Stomach smooth muscle (tissue), 2 donors: ENCODE results near the gene TOX3.

Experiments
- H3K27ac ChIP-seq: one replicate; pipeline ENCODE4 v1.7.0; 2013; ENCODE audit warnings: mild to moderate bottlenecking, low read length, inconsistent platforms
- H3K27me3 ChIP-seq, 2 donors: one replicate each; pipeline ENCODE4 v1.7.0; 2013; ENCODE audit warnings: low read length in 2 of 2; ENCODE audit not compliant: insufficient read depth in 2 of 2, control insufficient read depth in 1 of 2
- H3K36me3 ChIP-seq, 2 donors: one replicate each; pipeline ENCODE4 v1.7.0; 2013; ENCODE audit warnings: low read length in 2 of 2; ENCODE audit not compliant: control insufficient read depth in 2 of 2, insufficient read depth in 2 of 2
- H3K4me1 ChIP-seq: one replicate; pipeline ENCODE4 v1.7.0; 2013; ENCODE audit warnings: low read length; ENCODE audit not compliant: control insufficient read depth, insufficient read depth
- H3K4me3 ChIP-seq, 2 donors: one replicate each; pipeline ENCODE4 v1.7.0; 2013; ENCODE audit warnings: low read length in 2 of 2
- H3K9ac ChIP-seq, 2 donors: one replicate each; pipeline ENCODE4 v1.7.0; 2013; ENCODE audit warnings: low read length in 2 of 2, mild to moderate bottlenecking in 1 of 2
- H3K9me3 ChIP-seq, 2 donors: one replicate each; pipeline ENCODE4 v1.7.0; 2013; ENCODE audit warnings: low read length in 2 of 2; ENCODE audit not compliant: control insufficient read depth in 2 of 2
- donor health status: healthy.
- donor health status: Pancreatic carcinoma.

The TOX3 gene

GRCh38 chr16:52451971-52452421 is 94.9 kb downstream of the TOX3 start:
- Histone ChIP-seq H3K4me1 (no peaks in the 10 kb centered on the region), H3K27me3 (no peaks in the 10 kb centered on the region), H3K9ac (no peak overlapping the region), H3K36me3 (no peaks in the 10 kb centered on the region), H3K9me3 (no peaks in the 10 kb centered on the region), H3K4me3 (no peak overlapping the region), H3K27ac (no peak overlapping the region)

GRCh38 chr16:52450916-52451315 is 96.0 kb downstream of the TOX3 start:
- Histone ChIP-seq H3K4me1 (no peaks in the 10 kb centered on the region), H3K27me3 (no peaks in the 10 kb centered on the region), H3K9me3 (no peaks in the 10 kb centered on the region), H3K36me3 (no peaks in the 10 kb centered on the region), H3K4me3 (no peak overlapping the region), H3K27ac (no peak overlapping the region), H3K9ac (no peak overlapping the region)

- Histone ChIP-seq H3K4me3 (no peak overlapping the region), H3K9ac (no peak overlapping the region), H3K4me1 (no peaks in the 10 kb centered on the region), H3K36me3 (no peaks in the 10 kb centered on the region), H3K9me3 (no peaks in the 10 kb centered on the region), H3K27ac (no peak overlapping the region), H3K27me3 (no peaks in the 10 kb centered on the region)
These were observed 96.7 kb downstream of the TOX3 start for GRCh38 chr16:52450241-52450640.

DNA sequence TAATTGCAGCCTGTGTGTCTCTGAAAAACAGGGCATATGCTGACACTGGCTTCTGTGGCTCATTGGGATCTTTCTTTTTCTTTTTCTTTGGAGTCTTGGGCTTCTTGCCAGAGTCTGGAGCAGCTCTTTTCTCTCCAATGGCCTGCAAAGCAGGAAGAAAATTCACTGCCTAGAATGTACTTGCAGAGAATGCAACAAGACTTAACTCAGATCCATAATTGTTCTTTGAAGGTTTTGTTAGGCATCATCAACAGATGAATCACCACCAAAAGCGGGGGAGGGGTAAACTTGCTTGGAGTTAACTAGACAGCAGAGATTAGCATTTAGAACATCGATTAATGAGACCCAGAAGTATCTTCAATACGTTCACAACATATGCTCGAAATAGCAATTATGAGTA is 100.9 kb downstream of the TOX3 start:
- Histone ChIP-seq H3K4me1 (no peaks in the 10 kb centered on the region), H3K9ac (no peak overlapping the region), H3K27ac (no peak overlapping the region), H3K9me3 (no peaks in the 10 kb centered on the region), H3K4me3 (no peak overlapping the region), H3K36me3 (no peaks in the 10 kb centered on the region), H3K27me3 (no peaks in the 10 kb centered on the region)

DNA sequence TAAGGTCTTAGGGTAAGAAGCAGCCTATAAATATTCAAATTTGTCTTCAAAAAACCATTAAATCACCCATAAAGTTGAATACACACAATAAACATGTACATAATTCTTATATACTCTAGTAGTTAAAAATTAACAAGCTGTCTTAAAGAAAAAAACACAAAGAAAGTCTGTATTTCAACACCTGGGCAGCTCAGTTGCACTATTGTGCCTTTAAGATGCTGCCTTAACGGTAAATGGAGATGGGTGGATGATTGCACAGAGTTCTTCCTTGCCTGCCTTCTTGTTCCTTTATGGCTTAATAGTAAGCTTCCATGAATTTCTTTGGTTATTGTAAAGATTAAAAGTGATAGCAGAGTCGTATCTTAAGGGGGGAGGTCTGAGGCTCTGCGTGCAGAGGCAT is 105.1 kb downstream of the TOX3 start:
- Histone ChIP-seq H3K4me1 (no peaks in the 10 kb centered on the region), H3K9me3 (no peaks in the 10 kb centered on the region), H3K4me3 (no peak overlapping the region), H3K27me3 (no peaks in the 10 kb centered on the region), H3K36me3 (no peaks in the 10 kb centered on the region), H3K9ac (no peak overlapping the region), H3K27ac (no peak overlapping the region)

DNA sequence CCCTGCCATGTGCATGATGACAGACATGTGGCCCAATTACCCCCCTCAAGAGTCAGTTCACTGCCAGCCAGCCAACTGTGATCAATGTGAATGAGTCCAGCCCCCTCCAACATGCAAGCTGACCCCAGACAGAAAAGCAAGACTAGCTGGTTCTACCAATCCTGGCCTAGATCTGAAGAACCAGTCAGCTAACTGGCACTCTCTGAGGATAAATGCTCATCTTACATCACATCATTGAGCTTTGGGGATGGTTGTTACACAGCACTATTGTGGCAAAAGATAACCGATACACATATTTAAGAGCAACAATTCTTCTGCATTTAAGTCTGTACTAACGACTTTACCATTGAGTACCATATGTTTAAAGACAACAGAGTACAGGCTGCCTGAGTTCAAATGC is 106.7 kb downstream of the TOX3 start:
- H3K27me3 ChIP-seq, result no peaks in the 10 kb centered on the region
- H3K9me3 ChIP-seq, result no peaks in the 10 kb centered on the region
- no peak overlapping the region for H3K9ac ChIP-seq
- no peaks in the 10 kb centered on the region for H3K36me3 ChIP-seq
- H3K4me1 ChIP-seq, result no peaks in the 10 kb centered on the region
- no peak overlapping the region for H3K4me3 ChIP-seq
- H3K27ac ChIP-seq, result no peak overlapping the region

- no peaks in the 10 kb centered on the region for H3K36me3 ChIP-seq
These were observed 107.2 kb downstream of the TOX3 start for GRCh38 chr16:52439750-52440149.

GRCh38 chr16:52439171-52439701 is 107.7 kb downstream of the TOX3 start:
- no peaks in the 10 kb centered on the region for H3K36me3 ChIP-seq
- H3K27ac ChIP-seq, result no peak overlapping the region
- no peaks in the 10 kb centered on the region for H3K27me3 ChIP-seq
- no peaks in the 10 kb centered on the region for H3K4me1 ChIP-seq
- no peaks in the 10 kb centered on the region for H3K9me3 ChIP-seq
- no peak overlapping the region for H3K9ac ChIP-seq
- H3K4me3 ChIP-seq, result no peak overlapping the region

More at GRCh38 chr16:52439750-52440149, 107.2 kb downstream of the TOX3 start:
- no peaks in the 10 kb centered on the region for H3K9me3 ChIP-seq
- H3K9ac ChIP-seq, result no peak overlapping the region
- H3K27ac ChIP-seq, result no peak overlapping the region
- no peaks in the 10 kb centered on the region for H3K4me1 ChIP-seq
- H3K4me3 ChIP-seq, result no peak overlapping the region
- no peaks in the 10 kb centered on the region for H3K27me3 ChIP-seq

GRCh38 chr16:52437277-52437670 is 109.7 kb downstream of the TOX3 start:
- Histone ChIP-seq H3K9me3 (no peaks in the 10 kb centered on the region), H3K4me1 (no peaks in the 10 kb centered on the region), H3K27me3 (no peaks in the 10 kb centered on the region), H3K36me3 (no peaks in the 10 kb centered on the region), H3K4me3 (no peak overlapping the region), H3K9ac (no peak overlapping the region), H3K27ac (no peak overlapping the region)

DNA sequence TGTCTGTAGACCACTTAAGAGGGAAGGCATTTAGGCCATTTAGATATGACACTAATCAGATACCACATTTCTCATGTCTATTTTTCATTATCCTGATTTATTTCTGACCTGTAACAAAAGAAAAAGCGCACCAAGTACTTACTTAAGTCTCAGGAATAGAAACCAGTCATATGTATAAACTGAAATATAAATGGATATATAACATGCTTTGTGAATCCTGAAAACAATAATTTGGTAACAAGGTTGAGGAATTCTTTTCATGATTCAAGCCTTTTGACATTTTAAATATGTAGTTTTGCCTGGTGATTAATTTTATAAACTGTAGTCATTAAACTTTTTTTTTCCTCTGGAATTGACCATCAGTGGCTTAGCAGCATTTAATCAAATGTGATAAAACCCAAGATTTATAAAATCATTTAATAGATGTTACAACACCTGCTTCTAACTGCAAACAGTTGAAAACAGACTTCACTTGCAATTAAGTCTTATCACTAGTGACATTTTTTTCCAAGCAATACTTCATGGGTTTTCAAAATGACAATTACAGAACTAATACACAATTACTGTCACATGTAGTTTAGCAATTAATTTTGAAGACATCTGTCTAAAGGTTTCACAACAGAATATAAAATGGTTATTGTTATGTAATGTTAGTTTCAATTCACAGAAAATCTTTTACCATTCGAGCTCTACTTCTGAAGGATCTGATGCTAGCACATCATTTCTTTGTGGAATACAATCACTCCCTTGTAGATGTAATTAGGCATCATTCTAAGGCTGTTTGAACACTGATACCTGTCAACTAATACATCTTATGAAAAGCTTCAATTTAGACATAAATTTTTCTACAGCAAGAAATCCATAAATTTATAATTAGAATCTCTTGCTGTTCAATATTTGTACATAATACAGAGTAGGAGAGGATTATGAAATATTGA is 110.3 kb downstream of the TOX3 start:
- H3K9ac ChIP-seq, result no peak overlapping the region
- H3K27me3 ChIP-seq, result no peaks in the 10 kb centered on the region
- H3K4me1 ChIP-seq, result no peaks in the 10 kb centered on the region
- H3K9me3 ChIP-seq, result no peaks in the 10 kb centered on the region
- no peaks in the 10 kb centered on the region for H3K36me3 ChIP-seq
- H3K4me3 ChIP-seq, result no peak overlapping the region
- H3K27ac ChIP-seq, result no peak overlapping the region

GRCh38 chr16:52434224-52434623 is 112.7 kb downstream of the TOX3 start:
- Histone ChIP-seq H3K27me3 (no peaks in the 10 kb centered on the region), H3K9me3 (no peaks in the 10 kb centered on the region), H3K27ac (no peak overlapping the region), H3K4me1 (no peaks in the 10 kb centered on the region), H3K9ac (no peak overlapping the region), H3K36me3 (no peaks in the 10 kb centered on the region), H3K4me3 (no peak overlapping the region)
